AG08396 (cell line): ENCODE data around the gene HMGCS2.
"Not testable (repeated sequence)": the region's sequence is repeated elsewhere in the genome, so short reads cannot be mapped to it uniquely, and the experiment has no call there.

Experiments used
- DNase-seq: peaks from one replicate; pipeline ENCODE4 v3.0.0; 2012; ENCODE audit warnings: low spot score, mixed read lengths

Gene HMGCS2

GRCh38 chr1:119731741-119732430 lies 36.8 kb downstream of the HMGCS2 start:
- DNase-seq, result no peak

- DNase-seq, result no peak
These were observed 37.6 kb downstream of the HMGCS2 start for GRCh38 chr1:119731060-119731459.

- DNase-seq, result no peak
These were observed 39.7 kb downstream of the HMGCS2 start for GRCh38 chr1:119729044-119729443.

GRCh38 chr1:119727991-119728390 lies 40.7 kb downstream of the HMGCS2 start:
- no peak for DNase-seq

- DNase-seq, result no peak
These were observed 43.1 kb downstream of the HMGCS2 start for GRCh38 chr1:119725626-119726025.

- DNase-seq, result no peak
These were observed 44.0 kb downstream of the HMGCS2 start for GRCh38 chr1:119724611-119725218.

- no peak for DNase-seq
These were observed 46.8 kb downstream of the HMGCS2 start for GRCh38 chr1:119721896-119722295.

- DNase-seq, result no peak
These were observed 47.8 kb downstream of the HMGCS2 start for GRCh38 chr1:119720866-119721440.

- no peak for DNase-seq
These were observed 49.7 kb downstream of the HMGCS2 start for GRCh38 chr1:119718972-119719371.

GRCh38 chr1:119718409-119718808 lies 50.3 kb downstream of the HMGCS2 start:
- DNase-seq, result no peak

GRCh38 chr1:119715542-119715941 lies 53.2 kb downstream of the HMGCS2 start:
- no peak for DNase-seq

- no peak for DNase-seq
These were observed 54.1 kb downstream of the HMGCS2 start for GRCh38 chr1:119714583-119714982.

GRCh38 chr1:119713749-119714456 lies 54.8 kb downstream of the HMGCS2 start:
- peak; percentile 22 for DNase-seq

- DNase-seq, result peak; percentile 13
These were observed 55.5 kb downstream of the HMGCS2 start for GRCh38 chr1:119713039-119713748.

- peak; percentile 88 for DNase-seq
These were observed 56.2 kb downstream of the HMGCS2 start for GRCh38 chr1:119712342-119713038.

GRCh38 chr1:119711804-119712341 lies 56.8 kb downstream of the HMGCS2 start, which contains the start of gene PHGDH:
PHGDH (plus strand) TSS chr1:119711934; CDS start chr1:119712023, 89 bp downstream.
- DNase-seq, result peak; percentile 94

GRCh38 chr1:119711356-119711803 lies 57.3 kb downstream of the HMGCS2 start:
- DNase-seq, result not testable (repeated sequence)

GRCh38 chr1:119706599-119706998 lies 62.1 kb downstream of the HMGCS2 start:
- DNase-seq, result not testable (repeated sequence)

GRCh38 chr1:119703666-119704450 lies 64.8 kb downstream of the HMGCS2 start:
- no peak for DNase-seq

- DNase-seq, result no peak
These were observed 66.3 kb downstream of the HMGCS2 start for GRCh38 chr1:119702384-119702783.
